GM21717 (cell line): ENCODE results near the gene PROX1.
"Not testable (repeated sequence)": the region's sequence is repeated elsewhere in the genome, so short reads cannot be mapped to it uniquely, and the experiment has no call there.

Experiments used
- ATAC-seq: cut with Tn5 transposase; IDR thresholded peaks from one replicate; pipeline ENCODE4 v1.9.1; 2021; ENCODE audit warnings: mild to moderate bottlenecking, moderate library complexity; ENCODE audit not compliant: unreplicated experiment

The PROX1 gene

DNA sequence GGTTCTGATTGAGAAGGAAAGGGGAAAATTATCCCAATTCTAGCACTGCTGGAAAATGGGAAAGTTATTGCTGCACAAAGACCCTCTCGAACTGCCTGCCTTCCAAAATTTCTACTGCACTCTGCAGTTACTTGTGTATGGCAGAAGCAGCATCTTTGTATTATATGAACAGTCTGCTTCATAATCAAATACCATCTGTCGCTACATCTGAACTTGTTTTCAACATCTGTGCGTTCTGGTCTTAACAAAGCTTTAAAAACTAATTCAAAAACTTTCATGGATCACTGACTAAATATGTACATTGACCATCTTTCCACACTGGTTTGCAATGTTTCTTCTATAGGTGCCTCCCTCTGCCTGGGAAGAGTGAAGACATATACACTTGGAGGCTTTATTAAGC, 79.2 kb downstream of the PROX1 start:
- ATAC-seq, result no peak

DNA sequence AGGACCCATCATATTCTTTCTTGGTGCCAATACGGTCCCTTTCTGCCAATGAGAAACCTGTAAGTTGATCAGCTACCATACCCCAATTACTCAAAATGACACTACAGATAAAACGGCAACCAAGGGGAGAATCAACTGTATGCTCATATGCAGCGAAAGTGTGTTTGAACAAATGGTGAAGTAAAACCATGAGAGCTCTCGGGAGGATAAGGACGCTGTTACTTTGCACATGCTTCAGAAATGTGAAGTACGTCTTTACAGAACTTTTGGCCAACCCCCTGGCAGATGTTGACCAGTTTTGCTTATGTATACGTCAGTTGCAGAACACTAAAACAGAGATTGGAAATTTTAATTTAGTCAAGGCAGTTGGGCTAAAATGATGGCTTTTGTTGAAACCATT, 79.6 kb downstream of the PROX1 start:
- ATAC-seq, result no peak

DNA sequence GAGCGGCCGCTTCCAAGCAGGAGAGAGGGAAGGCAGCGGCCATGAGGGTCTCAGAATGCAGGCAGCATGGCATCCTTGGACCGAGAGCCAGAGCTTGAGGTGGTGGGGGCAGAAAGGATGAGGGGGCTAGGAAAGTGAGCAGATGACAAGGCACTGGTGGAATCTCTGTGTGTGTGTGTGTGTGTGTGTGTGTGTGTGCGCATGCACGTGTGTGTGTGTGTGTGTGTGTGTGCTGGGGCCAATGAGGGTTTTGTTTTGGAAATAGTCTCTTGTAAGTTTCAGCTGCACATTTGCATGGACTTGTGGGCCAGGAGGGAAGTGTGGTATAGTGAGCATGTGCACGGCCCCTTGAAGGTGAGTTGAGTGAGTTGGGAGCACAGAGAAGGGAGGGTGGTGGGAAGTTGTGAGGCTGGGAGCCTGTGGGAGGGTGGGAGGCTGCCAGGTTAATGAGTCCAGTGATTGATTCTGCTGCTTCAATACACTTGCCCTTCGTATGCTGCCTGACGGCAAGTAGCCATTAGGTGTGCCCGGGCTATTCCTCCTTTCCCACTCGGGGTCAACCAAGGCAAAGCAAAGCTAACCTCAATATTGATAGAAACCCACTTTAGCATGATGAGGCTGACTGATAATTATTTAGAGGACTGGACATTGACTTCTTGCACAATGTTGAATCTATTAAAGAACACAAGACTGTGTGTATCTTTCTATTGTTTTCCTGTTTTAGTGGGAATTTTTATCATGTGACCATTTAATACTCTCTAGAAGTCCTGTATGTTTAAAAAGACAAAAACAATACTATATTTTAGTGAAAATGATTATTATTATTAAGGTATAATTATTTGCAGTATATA, 80.3 kb downstream of the PROX1 start:
- ATAC-seq, result no peak

DNA sequence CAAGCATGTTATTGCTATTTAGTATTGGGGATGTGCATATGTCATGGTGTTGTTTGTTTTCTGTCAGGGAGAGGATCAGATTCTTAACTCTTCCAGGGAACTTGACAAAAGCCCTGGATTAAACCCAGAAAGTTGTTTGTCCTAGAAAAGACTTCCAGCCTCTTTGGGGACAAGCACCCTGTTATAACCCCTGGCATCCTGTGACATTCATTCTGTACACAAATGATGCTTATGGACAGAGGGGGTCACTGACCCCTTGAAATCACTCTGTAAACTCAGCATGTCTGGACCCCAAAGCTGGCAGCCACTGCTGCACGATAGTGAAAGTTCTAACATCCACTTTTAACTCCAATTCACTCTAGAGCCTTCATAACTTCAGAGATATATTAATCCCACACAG, 81.2 kb downstream of the PROX1 start:
- ATAC-seq, result no peak

DNA sequence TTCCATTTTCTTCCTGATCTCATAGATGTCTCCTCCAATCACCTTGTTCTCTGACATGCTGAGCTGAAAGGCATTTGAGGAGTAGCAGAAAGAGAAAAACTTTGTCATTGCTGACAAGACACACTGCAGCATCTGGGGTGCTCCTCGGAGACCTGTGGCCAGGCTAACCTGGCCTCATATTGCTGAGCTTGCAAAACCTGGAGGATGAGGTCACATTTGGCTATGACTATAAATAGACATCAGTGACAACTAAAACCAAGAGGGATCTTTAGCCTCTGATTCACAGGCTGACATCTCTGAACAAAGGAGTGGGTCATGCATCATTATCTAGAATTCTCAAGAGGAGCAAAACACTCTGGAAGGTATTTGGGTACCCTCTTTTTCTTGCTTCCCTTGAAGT, 83.7 kb downstream of the PROX1 start:
- no peak for ATAC-seq

DNA sequence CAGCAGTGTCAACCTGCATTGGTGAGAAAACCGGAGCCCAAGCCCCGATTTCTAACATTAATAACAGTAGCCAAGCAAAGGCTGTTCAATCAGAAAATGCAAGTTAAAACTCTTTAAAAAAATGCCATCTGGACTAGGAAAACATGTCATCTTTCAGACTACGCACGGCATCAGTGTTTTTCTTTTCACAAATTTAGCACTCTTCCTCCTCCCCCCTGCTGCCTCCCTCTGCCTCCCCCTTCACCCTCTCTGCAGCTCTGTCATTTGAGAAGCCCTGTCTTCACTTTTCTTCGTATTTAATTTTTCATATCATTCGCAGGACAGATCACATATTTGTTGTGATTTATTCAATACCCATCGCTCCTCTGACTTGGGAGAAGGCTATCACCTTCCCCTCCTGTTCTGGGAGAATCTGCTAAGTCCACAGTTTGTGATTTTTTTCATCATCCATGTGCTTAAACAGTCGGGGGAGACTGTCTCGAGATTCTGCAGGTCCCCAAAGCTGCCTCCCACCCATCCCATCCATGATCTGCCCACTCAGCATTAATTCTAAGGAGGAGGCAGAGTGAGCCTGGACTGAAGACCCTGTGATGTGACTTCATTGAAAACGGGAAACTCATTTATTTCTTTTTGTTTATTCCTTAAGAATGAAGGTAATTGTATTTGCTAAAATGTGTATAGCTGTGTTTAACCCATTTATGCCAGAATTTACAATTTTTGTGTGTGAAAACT, 84.8 kb downstream of the PROX1 start:
- no peak for ATAC-seq

DNA sequence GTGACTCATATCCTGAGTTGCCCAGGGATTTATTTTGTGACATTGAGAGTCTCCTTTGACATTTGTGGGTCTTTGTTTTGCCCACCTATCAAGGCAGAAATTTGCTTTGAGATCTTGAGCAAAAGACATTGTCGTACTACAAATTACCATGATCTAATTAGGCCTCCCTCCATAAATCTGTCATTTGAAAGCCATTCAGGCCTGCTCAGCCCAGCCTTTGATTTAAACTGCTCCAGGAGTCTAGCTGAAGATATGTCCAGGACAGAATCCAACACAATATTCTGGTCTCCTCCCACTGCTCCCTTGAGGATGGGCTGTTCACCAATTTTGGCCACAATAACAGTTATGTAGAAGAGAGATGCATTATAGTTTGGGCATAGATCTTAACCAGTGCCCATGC, 86.7 kb downstream of the PROX1 start:
- no peak for ATAC-seq

DNA sequence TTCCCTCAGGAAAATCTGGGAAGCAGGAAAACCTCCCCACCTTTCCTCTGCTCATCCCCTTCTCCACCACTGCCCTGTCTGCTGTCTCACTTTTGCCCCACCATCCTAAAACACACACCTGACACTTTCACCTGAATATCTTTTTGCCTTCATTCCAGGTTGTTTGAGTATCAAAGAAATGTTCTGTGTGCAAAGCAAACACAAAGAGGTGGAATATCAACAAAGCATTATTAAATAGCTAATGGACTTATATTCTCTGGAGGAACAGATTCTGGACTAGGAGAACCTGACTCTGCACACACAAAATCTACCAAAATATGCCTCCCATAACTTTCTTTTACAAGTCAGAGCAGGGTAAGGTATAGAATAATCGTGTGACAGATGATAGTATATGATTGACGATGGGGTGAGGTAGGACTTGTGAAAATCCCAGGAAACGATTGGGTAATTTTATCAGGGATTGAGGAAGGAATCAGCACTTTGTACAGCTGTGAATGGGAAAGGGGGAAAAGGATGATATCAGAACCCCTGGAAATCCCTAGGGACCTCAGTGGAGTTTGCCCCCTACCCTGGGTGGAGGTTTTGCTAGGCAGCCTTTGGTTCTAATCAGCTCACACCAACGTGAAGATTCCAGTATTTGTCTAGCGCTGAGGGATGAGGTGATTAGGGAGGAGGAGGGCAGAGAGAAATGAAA, 87.7 kb downstream of the PROX1 start:
- no peak for ATAC-seq

DNA sequence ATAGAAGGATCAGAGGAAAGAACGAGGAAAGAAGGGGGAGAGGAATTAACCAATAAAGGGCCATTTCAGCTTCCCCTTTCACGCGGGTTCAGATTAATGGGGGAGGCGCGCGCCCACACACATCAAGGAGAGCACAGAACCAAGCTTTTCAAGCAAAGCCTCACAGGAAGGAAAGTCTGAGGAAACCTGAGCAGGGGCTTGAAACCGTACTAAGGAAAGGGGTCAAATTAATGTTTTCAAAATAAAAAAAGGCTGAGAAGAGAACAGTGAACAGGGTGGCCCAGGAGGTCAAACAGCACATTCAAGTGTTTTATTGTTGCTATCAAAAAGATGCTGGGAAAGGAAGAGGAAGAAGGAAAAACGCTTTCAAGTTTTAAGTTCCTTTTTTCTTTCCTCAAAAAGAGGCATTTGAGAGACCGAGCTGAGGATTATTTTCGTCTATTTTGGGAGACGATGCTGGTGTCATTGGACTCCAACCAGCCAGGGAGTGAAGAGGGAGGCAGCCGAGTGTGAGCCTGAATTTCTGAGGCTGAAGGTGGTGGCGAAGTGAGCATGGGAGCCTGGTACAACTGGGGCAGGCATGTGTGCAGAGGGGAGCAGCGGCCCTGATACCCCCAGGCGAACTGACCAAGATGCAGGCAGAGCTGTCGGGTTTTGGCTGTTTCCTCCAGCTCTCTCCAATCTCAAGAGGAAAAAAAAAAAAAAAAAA, 88.4 kb downstream of the PROX1 start:
- no peak for ATAC-seq

DNA sequence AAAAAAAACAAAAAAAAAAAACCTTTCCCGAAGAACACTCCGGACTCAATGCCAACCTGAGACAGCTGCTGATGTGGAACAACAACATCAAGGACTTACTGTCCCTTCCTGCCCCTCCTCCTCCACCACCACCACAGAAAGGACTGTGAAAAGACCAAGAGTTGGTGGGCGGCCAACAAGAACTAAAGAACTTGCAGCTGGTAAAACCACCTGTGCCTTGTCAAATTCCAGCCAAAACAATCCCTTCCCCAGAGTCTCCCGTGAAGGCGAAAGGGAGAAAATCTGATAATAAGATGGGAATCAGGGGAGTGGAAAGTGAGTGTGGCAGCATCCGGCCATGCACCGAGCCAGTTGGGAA, 88.9 kb downstream of the PROX1 start:
- no peak for ATAC-seq

DNA sequence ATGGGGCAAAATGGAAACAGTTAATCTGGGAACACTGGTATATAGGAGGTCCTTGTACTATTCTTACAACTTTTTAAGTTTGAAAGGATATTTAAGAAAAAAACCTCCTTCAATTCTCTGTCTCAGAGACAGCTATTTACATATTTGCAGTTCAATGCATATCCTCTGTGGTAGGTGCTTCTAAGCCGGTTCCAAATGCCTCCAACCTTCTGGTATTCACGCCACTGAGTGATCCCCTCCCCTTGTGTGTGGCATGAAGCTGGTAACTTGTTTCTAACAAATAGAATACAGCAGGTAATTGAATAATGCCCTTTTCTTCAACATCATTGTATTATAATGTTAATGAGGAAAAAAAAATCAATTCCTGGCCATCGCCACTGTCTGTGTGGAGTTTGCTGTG, 91.2 kb downstream of the PROX1 start:
- ATAC-seq, result no peak

DNA sequence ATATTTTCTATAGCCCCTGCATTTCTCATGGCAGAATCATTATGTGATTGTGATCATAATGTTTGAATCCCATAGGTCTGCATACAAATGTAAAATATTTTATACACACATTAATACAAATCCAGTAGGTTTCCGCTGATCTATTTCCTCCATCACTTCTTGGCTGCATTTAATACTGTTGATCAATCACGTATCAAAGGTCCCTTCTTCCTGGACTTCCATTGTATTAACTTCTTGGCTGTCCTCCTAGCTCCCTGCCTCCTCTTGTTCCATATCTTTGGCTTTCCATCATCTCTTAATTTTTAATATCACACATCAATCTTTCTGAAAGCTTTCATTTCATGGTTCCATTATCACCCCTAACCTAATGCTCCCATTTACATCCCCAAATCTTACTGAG, 97.6 kb downstream of the PROX1 start:
- no peak for ATAC-seq

DNA sequence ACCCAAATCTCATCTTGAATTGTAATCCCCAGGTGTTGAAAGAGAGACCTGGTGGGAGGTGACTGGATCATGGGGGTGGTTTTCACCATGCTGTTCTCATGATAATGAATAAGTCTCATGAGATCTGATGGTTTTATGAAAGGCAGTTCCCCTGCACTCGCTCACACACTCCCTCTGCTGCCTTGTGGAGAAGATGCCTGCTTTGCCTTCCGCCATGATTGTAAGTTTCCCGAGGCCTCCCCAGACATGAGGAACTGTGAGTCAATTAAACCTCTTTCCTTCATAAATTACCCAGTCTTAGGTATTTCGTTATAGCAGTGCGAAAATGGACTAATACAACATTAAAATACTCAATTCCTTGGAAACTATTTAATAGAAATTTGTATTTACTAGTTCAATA, 99.2 kb downstream of the PROX1 start:
- ATAC-seq, result no peak

DNA sequence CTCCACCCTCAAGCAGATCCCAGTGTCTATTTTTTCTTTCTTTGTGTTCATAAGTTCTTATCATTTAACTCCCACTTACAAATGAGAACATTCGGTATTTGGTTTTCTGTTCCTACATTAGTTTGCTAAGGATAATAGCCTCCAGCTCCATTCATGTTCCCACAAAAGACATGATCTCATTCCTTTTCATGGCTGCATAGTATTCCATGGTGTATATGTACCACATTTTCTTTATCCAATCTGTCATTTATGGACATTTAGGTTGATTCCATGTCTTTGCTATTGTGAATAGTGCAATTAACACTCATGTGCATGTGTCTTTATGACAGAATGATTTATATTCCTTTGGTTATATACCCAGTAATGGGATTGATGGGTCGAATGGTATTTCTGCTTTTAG, 101.2 kb downstream of the PROX1 start:
- ATAC-seq, result not testable (repeated sequence)
